Measurements from ENCODE around the gene PCSK1N. TPM values are rescaled to one million over a fixed set of nuclear protein-coding genes. Genes with fewer than 3 reads are reported as not detected.

Gene PCSK1N
- total RNA-seq, 1 experiment from 2014 or later, result 0.22 TPM

DNA sequence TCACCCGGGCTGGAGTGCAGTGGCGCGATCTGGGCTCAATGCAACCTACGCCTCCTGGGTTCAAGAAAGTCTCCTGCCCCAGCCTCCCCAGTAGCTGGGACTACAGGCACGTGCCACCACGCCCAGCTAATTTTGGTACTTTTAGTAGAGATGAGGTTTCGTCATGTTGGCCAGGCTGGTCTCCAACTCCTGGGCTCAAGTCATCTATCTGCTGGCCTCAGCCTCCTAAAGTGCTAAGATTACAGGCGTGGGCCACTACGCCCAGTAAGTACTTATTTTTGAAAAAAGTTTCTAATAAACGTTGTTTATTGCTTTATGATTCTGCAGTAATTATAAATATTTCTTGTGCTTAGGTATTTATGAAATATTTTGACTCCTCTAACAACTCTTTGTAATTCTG is 4.3 kb upstream of the PCSK1N start:
- Histone ChIP-seq H3K9ac (ENCODE audit: low read length) (no peak overlapping the region), H2AFZ (ENCODE audit: low read depth, low read length, poor library complexity, severe bottlenecking) (no peak overlapping the region), H3K4me2 (ENCODE audit: low read length) (no peak overlapping the region), H3K4me3 (replicated peaks in 1 of 2; ENCODE audit: low read depth in 1 of 2, low read length in 2 of 2) (no peak overlapping the region), H3K27ac (ENCODE audit: low read depth, low read length) (no peak overlapping the region), H3K9me3 (ENCODE audit: control insufficient read depth in 1 of 2, insufficient read depth in 1 of 2, low read depth in 1 of 2, low read length in 2 of 2) (no peaks in the 10 kb centered on the region), H3K4me1 (ENCODE audit: control insufficient read depth in 1 of 2, insufficient read depth in 2 of 2, low read length in 2 of 2) (no peaks in the 10 kb centered on the region), H4K20me1 (ENCODE audit: insufficient read depth) (no peaks in the 10 kb centered on the region), H3K79me2 (ENCODE audit: insufficient read depth, low read length) (no peaks in the 10 kb centered on the region), H3K36me3 (ENCODE audit: control insufficient read depth in 1 of 2, insufficient read depth in 2 of 2, low read length in 2 of 2) (no peaks in the 10 kb centered on the region), H3K27me3 (ENCODE audit: insufficient read depth, low read length) (no peaks in the 10 kb centered on the region), H3K9me2 (ENCODE audit: insufficient read depth) (no peaks in the 10 kb centered on the region)
- intact Hi-C loops (cut with micrococcal nuclease), result no loop called here
- ChIA-PET RAD21 (ENCODE audit: low non-redundant PET in 1 of 2, low total read pairs in 2 of 2, uncharacterized antibody in 2 of 2, unreplicated experiment in 2 of 2) (no interaction called here), CTCF (no interaction called here), POLR2A (no interaction called here)
- DNase-seq (ENCODE audit: low read depth, low spot score) (no peak), ATAC-seq (no peak)
- BruUV-seq (replicated peaks), result no TSS peak
- TF ChIP-seq CEBPB (IDR thresholded peaks at IDR 0.05; ENCODE audit: low read depth) (no peak), ZBTB33 (IDR thresholded peaks at IDR 0.05; ENCODE audit: extremely low read depth, insufficient replicate concordance, low read length) (no peak), EZH2phosphoT487 (IDR thresholded peaks at IDR 0.05; ENCODE audit: borderline replicate concordance) (no peak), SRF (IDR thresholded peaks at IDR 0.05; ENCODE audit: low read depth) (no peak), EGR1 (IDR thresholded peaks at IDR 0.05; ENCODE audit: low read depth) (no peak), POLR2AphosphoS5 (IDR thresholded peaks at IDR 0.05; ENCODE audit: low read depth, low read length) (no peak), SP1 (IDR thresholded peaks at IDR 0.05; ENCODE audit: low read depth) (no peak), ELF1 (IDR thresholded peaks at IDR 0.05; ENCODE audit: borderline replicate concordance, low read depth) (no peak), CBX3 (IDR thresholded peaks at IDR 0.05; ENCODE audit: low read depth) (no peak), RAD21 (IDR thresholded peaks at IDR 0.05; ENCODE audit: low read depth) (no peak), ZFX (IDR thresholded peaks at IDR 0.05) (no peak), TCF7L2 (IDR thresholded peaks at IDR 0.05; ENCODE audit: borderline replicate concordance, extremely low read depth, insufficient read depth, insufficient read length) (no peak), CTCF (IDR thresholded peaks at IDR 0.05 in 2 of 3, conservative IDR thresholded peaks at IDR 0.05 in 1 of 3; ENCODE audit: borderline replicate concordance in 1 of 3, insufficient read depth in 1 of 3, low read depth in 2 of 3, low read length in 2 of 3) (no peak), SIN3A (IDR thresholded peaks at IDR 0.05; ENCODE audit: low read depth) (no peak), POLR2A (IDR thresholded peaks at IDR 0.05; ENCODE audit: borderline replicate concordance, extremely low read depth, insufficient read depth, insufficient read length) (no peak)
- TF ChIP-seq, protein P1, sequence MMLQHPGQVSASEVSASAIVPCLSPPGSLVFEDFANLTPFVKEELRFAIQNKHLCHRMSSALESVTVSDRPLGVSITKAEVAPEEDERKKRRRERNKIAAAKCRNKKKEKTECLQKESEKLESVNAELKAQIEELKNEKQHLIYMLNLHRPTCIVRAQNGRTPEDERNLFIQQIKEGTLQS (IDR thresholded peaks at IDR 0.05), result no peak
- TF ChIP-seq, protein P2, sequence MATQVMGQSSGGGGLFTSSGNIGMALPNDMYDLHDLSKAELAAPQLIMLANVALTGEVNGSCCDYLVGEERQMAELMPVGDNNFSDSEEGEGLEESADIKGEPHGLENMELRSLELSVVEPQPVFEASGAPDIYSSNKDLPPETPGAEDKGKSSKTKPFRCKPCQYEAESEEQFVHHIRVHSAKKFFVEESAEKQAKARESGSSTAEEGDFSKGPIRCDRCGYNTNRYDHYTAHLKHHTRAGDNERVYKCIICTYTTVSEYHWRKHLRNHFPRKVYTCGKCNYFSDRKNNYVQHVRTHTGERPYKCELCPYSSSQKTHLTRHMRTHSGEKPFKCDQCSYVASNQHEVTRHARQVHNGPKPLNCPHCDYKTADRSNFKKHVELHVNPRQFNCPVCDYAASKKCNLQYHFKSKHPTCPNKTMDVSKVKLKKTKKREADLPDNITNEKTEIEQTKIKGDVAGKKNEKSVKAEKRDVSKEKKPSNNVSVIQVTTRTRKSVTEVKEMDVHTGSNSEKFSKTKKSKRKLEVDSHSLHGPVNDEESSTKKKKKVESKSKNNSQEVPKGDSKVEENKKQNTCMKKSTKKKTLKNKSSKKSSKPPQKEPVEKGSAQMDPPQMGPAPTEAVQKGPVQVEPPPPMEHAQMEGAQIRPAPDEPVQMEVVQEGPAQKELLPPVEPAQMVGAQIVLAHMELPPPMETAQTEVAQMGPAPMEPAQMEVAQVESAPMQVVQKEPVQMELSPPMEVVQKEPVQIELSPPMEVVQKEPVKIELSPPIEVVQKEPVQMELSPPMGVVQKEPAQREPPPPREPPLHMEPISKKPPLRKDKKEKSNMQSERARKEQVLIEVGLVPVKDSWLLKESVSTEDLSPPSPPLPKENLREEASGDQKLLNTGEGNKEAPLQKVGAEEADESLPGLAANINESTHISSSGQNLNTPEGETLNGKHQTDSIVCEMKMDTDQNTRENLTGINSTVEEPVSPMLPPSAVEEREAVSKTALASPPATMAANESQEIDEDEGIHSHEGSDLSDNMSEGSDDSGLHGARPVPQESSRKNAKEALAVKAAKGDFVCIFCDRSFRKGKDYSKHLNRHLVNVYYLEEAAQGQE (IDR thresholded peaks at IDR 0.05; ENCODE audit: low read depth), result no peak

All from HCT116 (cell line).